ENCODE measurements around the gene NFATC2. TPM values are rescaled to one million over a fixed set of nuclear protein-coding genes. Genes with fewer than 3 reads are reported as not detected.

The NFATC2 gene
- total RNA-seq, 6 experiments from 2014 or later, result 3.9 to 7.1 (median 4.7) TPM

GRCh38 chr20:51399006-51399890 lies 143.3 kb downstream of the NFATC2 start:
- Histone ChIP-seq H3K27me3 (no peaks in the 10 kb centered on the region), H3K4me3 (no peak overlapping the region), H3K9me3 (no peaks in the 10 kb centered on the region), H3K36me3 (no peaks in the 10 kb centered on the region), H3K27ac (peak overlapping the region in 2 of 3 donors; percentile 19 to 50), H3K4me1 (peaks cover 0 to 25% (median 10%) of the 10 kb centered on the region in 4 donors)
- TF ChIP-seq POLR2A (IDR thresholded peaks at IDR 0.05) (no peak), CTCF (IDR thresholded peaks at IDR 0.05) (no peak)
- 55% methylated on average over 6 of the region's 6 CpGs for WGBS (ENCODE audit: insufficient coverage, low coverage, low lambda C conversion rate, missing lambda C conversion rate)
- intact Hi-C loops (cut with DNase I), result no loop called here
- no peak for DNase-seq
- ATAC-seq, result peak; percentile 21 to 70 (median 44)

- Histone ChIP-seq H3K27ac (peak overlapping the region in 2 of 3 donors; percentile 19 to 50), H3K4me1 (peaks cover 0 to 25% (median 10%) of the 10 kb centered on the region in 4 donors), H3K27me3 (no peaks in the 10 kb centered on the region), H3K4me3 (no peak overlapping the region), H3K36me3 (no peaks in the 10 kb centered on the region), H3K9me3 (no peaks in the 10 kb centered on the region)
- no peak for TF ChIP-seq CTCF (IDR thresholded peaks at IDR 0.05)
- TF ChIP-seq POLR2A (IDR thresholded peaks at IDR 0.05), result no peak
- 31% methylated on average over 4 of the region's 4 CpGs for WGBS (ENCODE audit: insufficient coverage, low coverage, low lambda C conversion rate, missing lambda C conversion rate)
- DNase-seq (no peak), ATAC-seq (peak; percentile 7 to 51 (median 28))
- intact Hi-C loops (cut with DNase I), result no loop called here
These were observed 144.0 kb downstream of the NFATC2 start for GRCh38 chr20:51398552-51398951.

GRCh38 chr20:51398083-51398482 lies 144.4 kb downstream of the NFATC2 start:
- 90% methylated on average over 2 of the region's 10 CpGs for WGBS (ENCODE audit: insufficient coverage, low coverage, low lambda C conversion rate, missing lambda C conversion rate)
- Histone ChIP-seq H3K36me3 (no peaks in the 10 kb centered on the region), H3K27ac (peak overlapping the region in 1 of 3 donors; percentile 50), H3K4me1 (peaks cover 0 to 25% (median 11%) of the 10 kb centered on the region in 4 donors), H3K9me3 (no peaks in the 10 kb centered on the region), H3K27me3 (no peaks in the 10 kb centered on the region), H3K4me3 (no peak overlapping the region)
- ATAC-seq (no peak), DNase-seq (no peak)
- TF ChIP-seq CTCF (IDR thresholded peaks at IDR 0.05) (no peak), POLR2A (IDR thresholded peaks at IDR 0.05) (no peak)
- intact Hi-C loops (cut with DNase I), result no loop called here

GRCh38 chr20:51397137-51397536 lies 145.4 kb downstream of the NFATC2 start:
- intact Hi-C loops (cut with DNase I), result no loop called here
- ATAC-seq, result no peak
- no peaks in the 10 kb centered on the region for H3K36me3 ChIP-seq
- no peak for TF ChIP-seq POLR2A (IDR thresholded peaks at IDR 0.05)
- no peak for TF ChIP-seq CTCF (IDR thresholded peaks at IDR 0.05)
- 95% methylated on average over 5 of the region's 6 CpGs for WGBS (ENCODE audit: insufficient coverage, low coverage, low lambda C conversion rate, missing lambda C conversion rate)
- no peaks in the 10 kb centered on the region for H3K9me3 ChIP-seq
- peaks cover 0 to 26% (median 12%) of the 10 kb centered on the region in 4 donors for H3K4me1 ChIP-seq
- H3K27ac ChIP-seq, result no peak overlapping the region
- DNase-seq, result peak in 1 of 3 donors; percentile 23
- no peak overlapping the region for H3K4me3 ChIP-seq
- no peaks in the 10 kb centered on the region for H3K27me3 ChIP-seq
